Gastrocnemius medialis (tissue), 4 donors: Measurements from ENCODE around the gene PLCL1.

Source experiments
- CTCF ChIP-seq, 5 experiments: fragments of 450-650 bp in 3 of 5; fragments of 200-600 bp in 2 of 5; sonication (generic) in 2 of 5; IDR thresholded peaks in 4 of 5; conservative IDR thresholded peaks in 1 of 5; 1 replicate in 4 of 5; 2 replicates in 1 of 5; pipeline ENCODE4 v1.5.1; 2016 to 2019; ENCODE audit warnings: antibody characterized with exemption in 5 of 5, mild to moderate bottlenecking in 3 of 5, moderate library complexity in 3 of 5
- POLR2A ChIP-seq, 2 donors: fragments of 450-650 bp; IDR thresholded peaks; one replicate each; pipeline ENCODE4 v1.6.1; 2017; ENCODE audit warnings: antibody characterized with exemption in 2 of 2, mild to moderate bottlenecking in 2 of 2, moderate library complexity in 2 of 2

- TF ChIP-seq CTCF (IDR thresholded peaks at IDR 0.05 in 4 of 5, conservative IDR thresholded peaks at IDR 0.05 in 1 of 5) (no peak), POLR2A (IDR thresholded peaks at IDR 0.05) (no peak)
These were observed 156.4 kb downstream of the PLCL1 start for GRCh38 chr2:197960786-197961185.
